Urinary bladder (tissue), 4 donors: Measurements from ENCODE around the gene THRB. TPM values are rescaled to one million over a fixed set of nuclear protein-coding genes. Genes with fewer than 3 reads are reported as not detected.
"Not testable (repeated sequence)": the region's sequence is repeated elsewhere in the genome, so short reads cannot be mapped to it uniquely, and the experiment has no call there.

Experiments
- DNase-seq: peaks from one replicate; pipeline ENCODE4 v3.0.0-alpha.2; 2015; ENCODE audit errors: extremely low spot score
- H3K27ac ChIP-seq: one replicate; pipeline ENCODE4 v1.5.1; 2013; ENCODE audit warnings: low read depth, mild to moderate bottlenecking, moderate library complexity
- H3K36me3 ChIP-seq: one replicate; pipeline ENCODE4 v1.6.1; 2013; ENCODE audit warnings: mild to moderate bottlenecking, moderate library complexity; ENCODE audit not compliant: insufficient read depth
- H3K4me1 ChIP-seq: one replicate; pipeline ENCODE4 v1.6.1; 2013; ENCODE audit warnings: mild to moderate bottlenecking, moderate library complexity; ENCODE audit not compliant: insufficient read depth
- H3K4me3 ChIP-seq: one replicate; pipeline ENCODE4 v1.5.1; 2013; ENCODE audit warnings: low read depth, low read length
- WGBS: extraction: QIAGEN DNeasy Blood & Tissue Kit; methylation state at CpG from one replicate; pipeline ENCODE4 v1.1.7; 2013; 5-methylcytosine and 5-hydroxymethylcytosine counted together
- polyA plus RNA-seq: library from polyadenylated mRNA; stranded (reverse); fragments of 200-250 nt; gene quantifications from one replicate; pipeline ENCODE4 v1.2.3, GENCODE V29; 2013
- total RNA-seq: library from RNA; depleted of rRNA; stranded (reverse); fragments of >200 nt; gene quantifications from one replicate; pipeline ENCODE4 v1.2.3, GENCODE V29; 2014
- donor health status: healthy with polysubstance abuse.
- donor health status: healthy.

The THRB gene
- total and polyA plus RNA-seq, 2 donors: 8.3 to 14.8 TPM

DNA sequence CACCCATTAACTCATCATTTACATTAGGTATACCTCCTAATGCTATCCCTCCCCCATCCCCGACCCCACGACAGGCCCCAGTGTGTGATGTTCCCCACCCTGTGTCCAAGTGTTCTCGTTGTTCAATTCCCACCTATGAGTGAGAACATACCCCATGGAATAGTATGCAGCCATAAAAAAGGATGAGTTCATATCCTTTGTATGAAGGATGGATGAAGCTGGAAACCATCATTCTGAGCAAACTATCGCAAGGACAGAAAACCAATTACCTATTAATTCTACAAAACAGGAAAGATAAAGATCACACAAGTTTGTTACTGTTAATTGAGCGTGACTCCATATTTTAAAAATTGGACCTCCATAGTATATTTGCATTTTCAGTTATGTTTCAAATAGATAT, 81.0 kb downstream of the THRB start:
- 94% methylated on average over 5 of the region's 5 CpGs for WGBS
- H3K4me3 ChIP-seq, H3K27ac ChIP-seq, DNase-seq, H3K4me1 ChIP-seq, H3K36me3 ChIP-seq: not testable (repeated sequence)

DNA sequence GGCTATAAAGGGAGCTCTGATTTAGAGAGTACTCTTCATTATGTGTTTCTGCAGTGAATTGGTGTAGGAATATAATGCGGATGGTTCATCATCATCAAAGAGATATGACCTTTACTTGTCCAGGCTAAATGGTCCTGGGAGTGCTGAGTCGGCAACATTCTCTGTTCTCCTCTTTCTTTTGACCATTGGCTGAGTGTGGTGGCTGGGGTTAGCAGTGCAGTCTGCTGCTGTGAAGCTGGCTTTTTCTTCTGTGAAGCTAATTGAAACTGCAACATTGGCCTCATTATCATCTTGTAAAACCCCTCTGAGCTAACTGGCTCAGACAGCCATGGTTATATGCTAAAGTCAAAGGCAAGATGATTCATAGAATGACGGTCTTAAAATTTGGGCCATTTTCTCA, 83.8 kb downstream of the THRB start:
- no peak overlapping the region for H3K27ac ChIP-seq
- DNase-seq: no peak
- H3K36me3 ChIP-seq: no peaks in the 10 kb centered on the region
- H3K4me1 ChIP-seq: no peaks in the 10 kb centered on the region
- no peak overlapping the region for H3K4me3 ChIP-seq
- WGBS: 90% methylated on average over 3 of the region's 3 CpGs

DNA sequence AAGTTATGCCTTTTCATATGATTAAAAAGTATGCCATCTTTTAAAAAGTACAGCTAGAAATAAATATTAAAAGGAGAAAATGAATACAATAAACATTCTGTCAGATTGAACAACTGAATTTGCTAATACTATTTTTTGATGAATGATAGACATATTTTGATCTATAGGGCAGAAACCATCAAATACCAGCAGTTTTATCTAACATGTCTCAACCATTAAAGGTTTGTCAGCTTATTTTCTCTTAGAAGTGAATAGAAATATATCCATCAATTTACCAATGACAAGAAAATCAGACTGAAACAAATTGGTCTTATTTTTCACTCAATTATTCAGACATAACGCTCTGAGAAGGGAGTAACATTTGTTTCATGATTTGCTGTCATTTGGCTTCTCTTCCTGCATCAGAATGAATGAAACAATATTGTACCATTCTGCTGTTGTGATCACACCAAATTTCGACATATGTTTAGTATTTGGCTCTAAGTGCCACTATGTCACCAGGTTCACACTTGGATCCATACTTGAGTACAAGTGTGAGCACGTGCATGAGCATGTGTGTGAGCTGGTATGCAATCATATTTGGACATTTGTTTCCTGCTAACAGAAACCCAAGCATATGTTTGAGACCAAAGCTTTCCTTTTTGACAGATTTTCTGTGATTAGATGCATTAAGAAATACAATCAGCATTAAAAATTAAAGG, 86.5 kb downstream of the THRB start:
- Histone ChIP-seq H3K36me3 (no peaks in the 10 kb centered on the region), H3K4me1 (no peaks in the 10 kb centered on the region), H3K4me3 (no peak overlapping the region), H3K27ac (no peak overlapping the region)
- no peak for DNase-seq
- WGBS: 54% methylated on average over 3 of the region's 3 CpGs

DNA sequence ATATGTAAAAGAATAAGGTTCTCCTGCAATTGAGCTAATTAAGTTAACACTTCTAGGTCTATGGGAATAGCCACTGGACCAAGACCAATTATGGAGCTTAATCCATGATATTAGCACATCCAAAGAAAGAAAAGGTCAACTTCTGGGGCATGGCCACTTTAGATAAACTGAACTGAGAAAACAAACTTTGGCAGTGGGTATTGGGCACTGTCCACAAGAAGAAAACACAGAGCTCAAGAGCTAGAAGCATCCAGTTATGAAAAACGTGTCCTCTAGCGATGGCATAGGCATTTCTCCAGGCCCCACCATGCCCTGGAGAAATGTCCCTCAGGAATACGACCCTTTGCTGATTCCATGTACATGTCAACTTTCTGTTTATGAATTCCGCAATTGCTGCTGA, 87.8 kb downstream of the THRB start:
- H3K36me3 ChIP-seq: peaks cover 2% of the 10 kb centered on the region
- WGBS: 94% methylated on average over 4 of the region's 4 CpGs

DNA sequence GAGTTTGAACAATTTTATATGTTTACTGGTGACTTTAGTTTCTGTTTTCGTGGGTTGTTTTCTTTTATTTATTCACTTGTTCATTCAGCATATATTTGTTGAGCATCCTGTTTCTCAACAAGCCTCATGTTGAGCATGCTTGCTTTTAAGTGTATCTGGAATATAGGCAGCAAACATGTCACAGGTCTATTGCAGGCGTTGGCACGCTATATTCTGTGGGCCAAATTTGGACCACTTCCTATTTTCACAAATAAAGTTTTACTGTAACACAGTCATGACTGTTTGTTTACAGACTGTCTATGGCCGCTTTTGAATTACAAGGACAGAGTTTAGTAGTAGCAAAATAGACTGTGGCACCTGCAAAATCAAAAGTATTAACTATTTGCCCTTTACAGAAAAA, 89.6 kb downstream of the THRB start:
- Histone ChIP-seq H3K36me3 (peaks cover 2% of the 10 kb centered on the region), H3K4me3 (no peak overlapping the region), H3K27ac (no peak overlapping the region), H3K4me1 (no peaks in the 10 kb centered on the region)
- whole genome bisulfite sequencing: 90% methylated on average over 4 of the region's 4 CpGs
- no peak for DNase-seq

More for the DNA sequence above, 87.8 kb downstream of the THRB start:
- DNase-seq: no peak
- Histone ChIP-seq H3K27ac (no peak overlapping the region), H3K4me1 (no peaks in the 10 kb centered on the region), H3K4me3 (no peak overlapping the region)

DNA sequence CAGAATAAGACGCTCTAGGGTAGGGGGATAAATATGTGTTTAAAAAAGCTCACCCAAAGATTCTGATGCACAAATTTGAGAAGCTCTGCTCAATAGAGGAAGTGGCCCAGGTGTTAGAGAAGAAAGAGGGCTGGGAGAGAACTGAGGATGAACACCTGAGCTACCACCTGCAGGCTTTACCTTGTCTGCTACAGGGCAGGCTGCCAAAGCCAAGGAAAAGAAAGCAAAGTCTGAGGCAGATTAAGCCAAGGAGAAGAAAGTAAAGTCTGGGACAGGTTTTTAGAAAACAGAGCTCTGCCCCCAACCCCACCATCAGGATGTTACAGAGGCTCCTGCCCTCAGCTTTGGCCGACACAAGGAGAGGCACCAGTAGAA, 92.9 kb downstream of the THRB start:
- no peak overlapping the region for H3K27ac ChIP-seq
- no peak overlapping the region for H3K4me3 ChIP-seq
- 49% methylated on average over 2 of the region's 2 CpGs for WGBS
- DNase-seq: no peak
- no peaks in the 10 kb centered on the region for H3K4me1 ChIP-seq
- peaks cover 2% of the 10 kb centered on the region for H3K36me3 ChIP-seq

DNA sequence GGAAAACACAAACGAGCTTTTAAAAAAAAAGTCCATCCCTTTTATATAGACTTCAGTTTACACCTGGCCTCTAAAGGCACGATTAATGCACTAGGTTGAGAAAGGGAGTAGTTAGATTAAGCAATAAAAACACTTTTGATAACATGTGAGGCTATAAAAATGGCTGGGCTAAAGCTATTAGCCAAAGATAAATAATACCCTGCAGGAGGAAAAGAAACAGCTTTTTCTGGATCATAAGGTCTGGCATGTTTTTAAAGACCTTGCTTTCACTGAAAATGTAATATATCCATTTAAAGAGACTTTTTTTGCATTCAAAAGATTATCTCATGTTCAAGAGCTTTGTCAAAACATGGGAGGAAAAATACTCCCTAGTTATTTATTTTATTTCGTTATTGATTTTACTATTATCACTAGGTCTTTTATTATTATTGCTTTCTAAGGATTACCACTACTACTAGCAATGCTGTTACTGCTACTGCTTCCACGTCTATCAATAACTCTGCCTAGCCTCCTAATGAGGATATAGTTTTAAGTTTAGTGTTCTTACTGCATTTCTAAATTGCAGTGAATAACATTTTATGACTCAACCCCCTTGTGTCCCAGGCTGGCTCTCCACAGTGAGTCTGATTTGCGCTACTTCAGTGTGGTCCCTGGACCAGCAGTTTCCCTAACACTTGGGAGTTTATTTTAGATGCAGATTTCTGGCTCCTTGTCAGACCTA, 93.4 kb downstream of the THRB start:
- Histone ChIP-seq H3K27ac (no peak overlapping the region), H3K4me1 (no peaks in the 10 kb centered on the region), H3K4me3 (no peak overlapping the region), H3K36me3 (peaks cover 2% of the 10 kb centered on the region)
- WGBS: 37% methylated on average over 5 of the region's 5 CpGs
- no peak for DNase-seq

DNA sequence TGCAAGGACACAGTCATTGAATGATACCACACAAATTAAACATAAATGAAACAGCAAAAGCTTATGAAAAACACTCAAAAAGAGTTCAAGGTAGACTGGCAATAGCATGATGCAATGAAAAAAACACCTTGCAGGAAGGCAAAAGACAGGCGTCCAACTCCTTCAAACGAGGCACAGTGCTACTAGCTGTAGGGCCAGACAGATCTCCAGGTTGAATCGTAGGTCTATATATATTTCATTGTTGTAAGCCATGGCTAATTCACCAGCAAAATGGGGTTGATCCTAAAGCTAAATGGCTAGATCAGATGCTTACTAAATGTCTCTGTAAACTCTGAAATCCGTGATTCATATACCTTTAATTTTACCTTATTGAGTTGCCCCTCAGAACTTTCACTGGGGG, 94.2 kb downstream of the THRB start:
- Histone ChIP-seq H3K36me3 (peaks cover 2% of the 10 kb centered on the region), H3K4me1 (no peaks in the 10 kb centered on the region), H3K4me3 (no peak overlapping the region), H3K27ac (no peak overlapping the region)
- DNase-seq: no peak
- 85% methylated on average over 4 of the region's 4 CpGs for WGBS

DNA sequence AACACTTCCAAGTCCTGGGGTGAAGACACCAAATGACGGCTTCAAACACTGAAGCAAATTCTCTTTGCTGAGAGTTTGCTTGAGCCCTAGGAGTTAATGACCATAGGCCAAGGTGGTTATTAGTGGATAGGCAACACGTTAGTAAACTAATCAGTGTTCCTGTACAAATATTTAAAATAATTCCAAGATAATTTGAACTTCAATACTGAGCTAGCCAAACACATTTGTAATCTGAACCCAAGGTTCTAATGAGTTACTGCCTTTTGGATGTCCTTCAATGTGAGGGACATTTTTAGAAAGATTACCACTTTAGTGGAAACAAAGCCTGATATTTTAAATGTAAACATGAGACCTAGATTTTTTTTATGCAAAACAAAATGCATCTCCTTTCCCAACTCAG, 94.6 kb downstream of the THRB start:
- Histone ChIP-seq H3K4me1 (no peaks in the 10 kb centered on the region), H3K27ac (no peak overlapping the region), H3K36me3 (peaks cover 2% of the 10 kb centered on the region), H3K4me3 (no peak overlapping the region)
- 85% methylated on average over 2 of the region's 2 CpGs for WGBS
- DNase-seq: no peak

DNA sequence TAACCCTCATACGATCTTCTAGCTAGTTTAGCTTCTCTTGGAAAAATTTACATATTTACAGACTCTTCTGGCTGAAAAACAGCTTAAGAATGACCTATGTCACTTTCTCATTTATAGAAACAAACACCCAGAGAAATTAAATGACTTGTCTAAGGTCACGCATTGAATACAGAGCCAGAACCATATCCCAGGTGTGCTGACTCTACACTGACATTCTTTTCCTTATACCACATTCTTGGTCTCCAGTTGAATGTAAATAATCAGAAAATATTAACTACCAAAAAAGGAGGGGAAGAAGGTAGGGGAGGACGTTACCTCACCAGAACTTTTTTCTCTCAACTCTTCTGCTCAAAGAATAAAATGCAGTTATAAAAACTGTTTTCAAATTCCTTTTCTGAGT, 95.0 kb downstream of the THRB start:
- 95% methylated on average over 3 of the region's 3 CpGs for WGBS
- Histone ChIP-seq H3K27ac (no peak overlapping the region), H3K4me1 (no peaks in the 10 kb centered on the region), H3K36me3 (peaks cover 2% of the 10 kb centered on the region), H3K4me3 (no peak overlapping the region)
- no peak for DNase-seq

DNA sequence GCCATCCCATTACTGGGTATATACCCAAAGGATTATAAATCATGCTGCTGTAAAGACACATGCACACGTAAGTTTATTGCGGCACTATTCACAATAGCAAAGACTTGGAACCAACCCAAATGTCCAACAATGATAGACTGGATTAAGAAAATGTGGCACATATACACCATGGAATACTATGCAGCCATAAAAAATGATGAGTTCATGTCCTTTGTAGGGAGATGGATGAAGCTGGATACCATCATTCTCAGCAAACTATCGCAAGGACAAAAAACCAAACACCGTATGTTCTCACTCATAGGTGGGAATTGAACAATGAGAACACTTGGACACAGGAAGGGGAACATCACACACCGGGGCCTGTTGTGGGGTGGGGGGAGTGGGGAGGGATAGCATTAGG, 95.9 kb downstream of the THRB start:
- 99% methylated on average over 5 of the region's 5 CpGs for WGBS
- not testable (repeated sequence) for DNase-seq, H3K27ac ChIP-seq, H3K36me3 ChIP-seq, H3K4me1 ChIP-seq, H3K4me3 ChIP-seq

DNA sequence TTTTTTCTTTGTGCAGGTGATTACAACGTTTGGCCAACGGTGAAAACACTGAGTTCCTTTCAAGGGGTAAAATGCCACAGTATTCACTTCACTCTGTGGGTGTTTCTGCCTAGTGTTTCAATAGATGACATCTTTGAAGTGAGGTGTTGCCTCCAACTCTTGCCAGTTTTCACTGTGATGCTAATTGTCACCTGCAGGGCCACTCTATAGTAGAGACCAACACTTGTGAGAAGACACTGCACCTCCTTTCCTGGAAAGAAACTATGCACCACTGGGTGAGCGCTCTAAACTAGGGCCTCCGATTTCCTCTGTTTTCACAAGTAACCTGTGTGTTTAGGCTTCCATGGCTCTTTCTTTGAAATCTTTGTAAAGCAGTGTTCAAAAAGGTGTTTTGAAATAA, 98.3 kb downstream of the THRB start:
- Histone ChIP-seq H3K4me1 (no peaks in the 10 kb centered on the region), H3K27ac (no peak overlapping the region), H3K36me3 (no peaks in the 10 kb centered on the region), H3K4me3 (no peak overlapping the region)
- WGBS: 77% methylated on average over 4 of the region's 4 CpGs
- no peak for DNase-seq

DNA sequence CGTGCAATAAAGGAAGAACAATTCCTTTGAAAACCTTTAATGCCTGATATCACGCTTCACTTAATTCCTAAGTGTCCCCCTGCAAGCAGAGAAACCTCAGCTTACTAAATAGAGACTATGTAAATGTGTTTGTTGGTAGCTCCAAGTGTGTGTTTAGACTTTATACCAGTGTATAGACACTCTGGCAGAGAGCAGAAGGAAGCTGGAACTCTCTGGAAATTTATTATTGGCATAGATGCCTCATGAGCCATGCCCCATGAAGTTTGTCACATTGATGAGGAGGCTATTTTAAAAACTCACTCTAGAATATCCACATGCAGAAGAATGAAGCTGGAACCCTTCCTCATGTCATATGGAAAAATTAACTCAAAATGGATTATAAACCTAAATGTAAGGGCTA, 99.9 kb downstream of the THRB start:
- H3K36me3 ChIP-seq: no peaks in the 10 kb centered on the region
- no peak overlapping the region for H3K4me3 ChIP-seq
- 86% methylated on average over 2 of the region's 2 CpGs for WGBS
- no peak overlapping the region for H3K27ac ChIP-seq
- no peaks in the 10 kb centered on the region for H3K4me1 ChIP-seq
- no peak for DNase-seq

DNA sequence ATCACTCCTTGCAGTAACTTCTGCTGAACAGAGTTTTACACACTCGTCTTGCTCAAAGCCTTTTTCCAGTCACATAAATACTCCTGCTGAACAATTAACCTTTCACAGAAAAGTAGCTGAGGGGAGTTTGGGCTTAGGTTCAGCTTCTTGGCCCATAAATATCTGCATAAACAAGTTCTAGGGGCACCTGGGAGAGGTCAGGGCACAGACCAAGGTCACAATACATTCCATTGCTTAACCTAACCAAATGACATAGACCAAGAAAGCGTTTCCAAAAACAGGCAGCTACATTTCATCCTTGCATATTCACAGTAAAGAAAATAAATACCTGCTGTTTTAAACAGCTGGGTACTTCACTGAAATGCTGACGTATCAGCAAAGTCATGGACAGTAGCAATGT, 101.3 kb downstream of the THRB start:
- 62% methylated on average over 3 of the region's 3 CpGs for WGBS
- no peaks in the 10 kb centered on the region for H3K36me3 ChIP-seq
- no peak overlapping the region for H3K27ac ChIP-seq
- H3K4me3 ChIP-seq: no peak overlapping the region
- DNase-seq: no peak
- H3K4me1 ChIP-seq: no peaks in the 10 kb centered on the region
